ENCODE measurements around the gene DOK4.

- TF ChIP-seq EP300 (IDR thresholded peaks at IDR 0.05; ENCODE audit: borderline replicate concordance in 1 of 2, low read depth in 2 of 2, low read length in 2 of 2) (no peak), YY1 (IDR thresholded peaks at IDR 0.05; ENCODE audit: low read depth, low read length) (no peak), EZH2 (IDR thresholded peaks at IDR 0.05; ENCODE audit: low read depth, low read length, severe bottlenecking) (no peak), CTCF (IDR thresholded peaks at IDR 0.05; ENCODE audit: control extremely low read depth in 1 of 3, insufficient read depth in 1 of 3, low read depth in 1 of 3, low read length in 3 of 3) (no peak), ASH2L (IDR thresholded peaks at IDR 0.05; ENCODE audit: low read length) (no peak), RNF2 (IDR thresholded peaks at IDR 0.05; ENCODE audit: borderline replicate concordance, low read depth, low read length, missing control alignments, poor library complexity, severe bottlenecking) (no peak), SUZ12 (IDR thresholded peaks at IDR 0.05; ENCODE audit: low read length) (no peak), TBP (IDR thresholded peaks at IDR 0.05; ENCODE audit: low read depth, low read length) (no peak)
These were observed 14.4 kb upstream of the DOK4 start for GRCh38 chr16:57500578-57501111.

All from H1 (cell line).